ENCODE data around the gene EPAS1. TPM values are rescaled to one million over a fixed set of nuclear protein-coding genes. Genes with fewer than 3 reads are reported as not detected.

Gene EPAS1
- total and polyA plus RNA-seq, 12 donors: 25.2 to 307 (median 175) TPM

DNA sequence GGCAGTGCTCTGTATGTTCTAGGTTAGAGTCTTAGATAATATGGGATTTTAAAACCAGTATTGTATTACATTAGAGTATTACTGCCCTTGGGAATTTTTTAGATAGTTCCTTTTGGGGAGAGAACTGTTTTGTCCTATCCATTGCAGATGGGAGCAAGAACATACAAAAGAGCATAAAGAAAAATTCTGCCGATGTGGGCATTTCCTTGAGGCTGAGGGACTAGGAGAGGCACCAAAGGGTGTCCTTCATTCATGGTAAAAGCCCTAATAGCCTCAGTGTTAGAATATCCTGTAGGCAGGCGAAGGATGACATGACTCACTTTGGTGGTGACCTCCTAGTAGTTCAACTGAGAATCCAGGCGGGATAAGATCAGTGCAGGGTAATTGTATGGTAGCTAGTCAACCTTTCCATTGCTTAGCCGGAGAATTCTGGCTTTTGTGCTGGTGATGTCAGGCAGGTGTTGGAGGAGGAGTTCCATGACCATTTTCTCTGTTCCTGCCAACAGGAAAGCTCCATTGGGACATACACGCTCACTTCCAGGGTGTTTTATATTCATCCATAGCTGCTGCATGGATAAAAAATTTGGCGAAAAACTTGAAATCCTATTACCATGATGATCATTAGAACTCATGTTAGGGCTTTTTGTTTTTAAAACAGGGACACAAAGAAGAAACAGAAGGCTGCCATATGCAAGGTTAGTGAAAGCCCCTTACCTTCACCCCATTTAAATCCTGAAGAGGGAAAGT is 28.1 kb downstream of the EPAS1 start:
- DNase-seq: no peak
- Histone ChIP-seq H3K27ac (no peak overlapping the region), H3K36me3 (replicated peaks in 1 of 2) (no peaks in the 10 kb centered on the region), H3K9me3 (replicated peaks in 1 of 3) (no peaks in the 10 kb centered on the region), H3K4me1 (replicated peaks in 1 of 2) (peaks cover 3 to 51% of the 10 kb centered on the region in 2 donors), H3K4me3 (no peak overlapping the region), H3K27me3 (no peaks in the 10 kb centered on the region)
- WGBS, 4 donors: 85 to 90% (median 87%) methylated on average over 6 of the region's 6 CpGs
- no peak for TF ChIP-seq POLR2A (IDR thresholded peaks at IDR 0.05)
- TF ChIP-seq, protein P1, sequence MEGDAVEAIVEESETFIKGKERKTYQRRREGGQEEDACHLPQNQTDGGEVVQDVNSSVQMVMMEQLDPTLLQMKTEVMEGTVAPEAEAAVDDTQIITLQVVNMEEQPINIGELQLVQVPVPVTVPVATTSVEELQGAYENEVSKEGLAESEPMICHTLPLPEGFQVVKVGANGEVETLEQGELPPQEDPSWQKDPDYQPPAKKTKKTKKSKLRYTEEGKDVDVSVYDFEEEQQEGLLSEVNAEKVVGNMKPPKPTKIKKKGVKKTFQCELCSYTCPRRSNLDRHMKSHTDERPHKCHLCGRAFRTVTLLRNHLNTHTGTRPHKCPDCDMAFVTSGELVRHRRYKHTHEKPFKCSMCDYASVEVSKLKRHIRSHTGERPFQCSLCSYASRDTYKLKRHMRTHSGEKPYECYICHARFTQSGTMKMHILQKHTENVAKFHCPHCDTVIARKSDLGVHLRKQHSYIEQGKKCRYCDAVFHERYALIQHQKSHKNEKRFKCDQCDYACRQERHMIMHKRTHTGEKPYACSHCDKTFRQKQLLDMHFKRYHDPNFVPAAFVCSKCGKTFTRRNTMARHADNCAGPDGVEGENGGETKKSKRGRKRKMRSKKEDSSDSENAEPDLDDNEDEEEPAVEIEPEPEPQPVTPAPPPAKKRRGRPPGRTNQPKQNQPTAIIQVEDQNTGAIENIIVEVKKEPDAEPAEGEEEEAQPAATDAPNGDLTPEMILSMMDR (IDR thresholded peaks at IDR 0.05): no peak
- intact Hi-C loops (cut with DNase I): no loop called here

DNA sequence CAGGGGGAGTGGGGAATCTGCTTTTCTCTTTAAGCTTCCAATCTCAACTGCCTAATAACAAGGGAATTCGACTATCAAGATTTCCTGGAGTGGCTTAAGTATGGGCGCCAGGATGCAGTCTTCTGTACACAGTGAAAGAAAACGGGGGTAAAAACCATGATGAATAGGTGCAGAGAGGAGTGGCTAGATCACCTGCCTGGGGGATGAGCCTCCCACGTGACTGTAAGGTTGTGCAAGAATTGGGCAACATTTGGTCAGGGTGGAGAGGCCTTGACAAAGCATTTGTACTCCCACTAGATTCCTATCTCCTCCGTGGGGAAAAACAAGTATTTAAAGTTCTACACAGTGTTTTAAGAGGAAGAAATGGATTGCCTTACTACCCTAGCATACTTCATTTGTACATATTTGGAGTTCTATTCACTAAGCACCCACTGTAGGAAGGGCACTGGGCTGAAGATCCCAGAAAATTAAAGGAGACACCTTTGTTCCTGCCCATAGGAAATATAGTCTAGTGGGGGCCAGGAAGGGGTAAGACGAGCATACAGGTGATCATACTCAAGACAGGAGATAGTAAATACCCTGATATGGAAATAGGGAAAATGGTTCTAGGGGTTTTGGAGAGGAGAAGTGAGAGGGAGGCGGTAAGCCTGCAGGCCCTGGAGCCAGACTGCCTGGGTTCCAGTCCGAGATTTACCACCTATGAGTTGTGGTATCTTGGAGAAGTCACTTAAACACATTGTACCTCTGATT is 29.2 kb downstream of the EPAS1 start:
- intact Hi-C loops (cut with DNase I): no loop called here
- H3K27ac ChIP-seq: no peak overlapping the region
- TF ChIP-seq, protein P1 (IDR thresholded peaks at IDR 0.05): no peak
- no peak for TF ChIP-seq POLR2A (IDR thresholded peaks at IDR 0.05)
- H3K4me1 ChIP-seq (replicated peaks in 1 of 2): peaks cover 3 to 48% of the 10 kb centered on the region in 2 donors
- H3K9me3 ChIP-seq (replicated peaks in 1 of 3): no peaks in the 10 kb centered on the region
- 65 to 72% (median 70%) methylated on average over 8 of the region's 8 CpGs for WGBS, 4 donors
- no peaks in the 10 kb centered on the region for H3K36me3 ChIP-seq (replicated peaks in 1 of 2)
- H3K27me3 ChIP-seq: no peaks in the 10 kb centered on the region
- DNase-seq: peak in 4 of 7 donors; percentile 23 to 59 (median 56)
- H3K4me3 ChIP-seq: no peak overlapping the region

DNA sequence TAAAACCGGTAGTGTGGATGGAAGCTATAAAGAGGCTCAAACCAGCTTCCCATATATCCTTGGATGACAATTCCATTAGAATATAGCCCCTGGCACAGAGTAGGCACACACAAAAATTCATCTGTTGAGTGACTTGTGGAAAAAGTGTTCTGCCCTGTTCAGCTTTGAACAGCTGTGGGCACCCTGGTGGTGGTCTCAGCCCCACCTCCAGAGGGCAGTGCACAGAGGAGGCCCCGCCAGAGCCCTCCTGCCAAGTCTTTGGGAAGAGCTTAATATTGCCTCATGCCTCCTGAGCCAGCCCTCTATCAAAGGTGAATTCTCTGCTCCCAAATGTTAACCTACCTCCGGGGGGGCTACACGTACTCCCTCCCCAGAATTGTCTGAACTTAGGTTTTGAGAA is 30.4 kb downstream of the EPAS1 start:
- H3K9me3 ChIP-seq (replicated peaks in 1 of 3): no peaks in the 10 kb centered on the region
- WGBS, 4 donors: 89 to 96% (median 95%) methylated on average over 3 to 4 of the region's 4 CpGs

DNA sequence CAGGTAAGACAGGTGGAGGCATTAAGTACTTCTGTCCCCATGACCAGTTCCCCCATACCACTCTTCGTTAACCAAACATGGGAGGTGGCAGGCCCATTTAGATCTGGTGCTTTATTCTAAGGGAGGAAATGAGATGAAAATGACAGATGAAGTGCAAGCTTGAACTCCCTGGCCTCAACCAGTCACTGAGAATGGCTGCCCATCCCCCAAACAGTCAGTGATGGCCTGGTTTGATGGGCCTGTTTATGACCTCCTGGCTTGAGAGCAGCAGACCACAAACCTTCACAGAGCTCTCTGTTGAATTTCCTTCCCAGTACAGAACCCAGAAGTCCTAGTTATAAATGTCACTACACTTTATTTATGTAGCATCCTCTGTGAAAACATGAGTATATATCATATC is 31.1 kb downstream of the EPAS1 start:
- Histone ChIP-seq H3K9me3 (replicated peaks in 1 of 3) (no peaks in the 10 kb centered on the region), H3K27ac (no peak overlapping the region), H3K4me3 (no peak overlapping the region), H3K36me3 (replicated peaks in 1 of 2) (no peaks in the 10 kb centered on the region), H3K4me1 (replicated peaks in 1 of 2) (peaks cover 7 to 59% of the 10 kb centered on the region in 2 donors), H3K27me3 (no peaks in the 10 kb centered on the region)
- TF ChIP-seq POLR2A (IDR thresholded peaks at IDR 0.05): no peak
- TF ChIP-seq, protein P1 (IDR thresholded peaks at IDR 0.05): no peak
- WGBS, 4 donors: 81 to 95% (median 86%) methylated on average over 1 of the region's 1 CpG
- DNase-seq: no peak
- intact Hi-C loops (cut with DNase I): no loop called here

More for the DNA sequence above, 30.4 kb downstream of the EPAS1 start:
- Histone ChIP-seq H3K27me3 (no peaks in the 10 kb centered on the region), H3K4me1 (replicated peaks in 1 of 2) (peaks cover 7 to 52% of the 10 kb centered on the region in 2 donors), H3K4me3 (no peak overlapping the region), H3K27ac (no peak overlapping the region), H3K36me3 (replicated peaks in 1 of 2) (no peaks in the 10 kb centered on the region)
- no peak for DNase-seq
- TF ChIP-seq POLR2A (IDR thresholded peaks at IDR 0.05): no peak
- TF ChIP-seq, protein P1 (IDR thresholded peaks at IDR 0.05): no peak
- intact Hi-C loops (cut with DNase I): no loop called here

Data from adrenal gland (tissue), 12 donors.